Limb (tissue), 2 donors: ENCODE results near the gene PVALEF.
A peak's percentile ranks its signal among the peaks of the same experiment; 100 is the strongest.

ENCODE experiments used
- DNase-seq, 2 donors: peaks; one replicate each; pipeline ENCODE4 v3.0.0-alpha.2; 2016; ENCODE audit errors: extremely low spot score in 2 of 2

The PVALEF gene

DNA sequence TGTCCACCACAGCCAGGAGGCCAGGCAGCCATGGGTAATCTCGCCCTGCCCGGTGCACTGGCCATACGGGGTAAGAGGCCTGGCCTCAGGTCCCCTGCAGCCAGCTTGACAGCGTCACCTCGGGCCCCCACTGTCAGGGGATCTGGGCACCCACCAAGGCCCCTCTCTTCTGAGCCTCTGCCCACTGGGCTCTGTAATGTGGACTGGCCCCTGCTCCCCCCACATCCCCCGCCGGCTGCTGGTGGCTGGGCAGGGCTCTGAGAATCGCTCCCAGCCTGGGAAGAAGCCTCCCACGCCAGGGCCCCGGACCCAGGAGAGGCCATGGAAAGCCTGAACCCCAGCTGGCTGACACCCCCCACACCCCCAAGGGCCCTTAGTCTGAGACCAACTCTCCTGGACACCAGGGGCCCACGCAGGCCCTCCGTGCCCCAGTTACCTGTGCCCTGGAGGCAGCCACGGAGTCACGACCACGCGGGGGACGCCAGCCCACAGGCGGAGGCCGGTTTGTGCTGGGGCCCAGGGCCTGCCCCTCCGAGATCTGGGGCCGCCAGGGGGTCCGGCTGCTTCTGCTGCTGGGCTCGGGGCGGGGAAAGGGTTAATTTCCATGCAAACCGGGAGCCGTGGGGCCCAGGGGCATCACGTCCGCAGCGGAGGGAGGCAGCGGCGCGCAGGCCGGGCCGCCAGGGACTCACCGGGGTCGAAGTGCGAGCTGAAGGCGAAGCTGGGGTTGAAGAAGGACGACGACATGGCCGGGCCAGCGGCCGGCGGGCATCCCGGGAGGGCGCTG is at the start of gene PVALEF:
TSS of gene PVALEF (plus strand) at position 262 of the 787 bp plus-strand sequence. CDS start 15,720 bp downstream, outside the sequence.
- DNase-seq: peak in 1 of 2 donors; percentile 68

DNA sequence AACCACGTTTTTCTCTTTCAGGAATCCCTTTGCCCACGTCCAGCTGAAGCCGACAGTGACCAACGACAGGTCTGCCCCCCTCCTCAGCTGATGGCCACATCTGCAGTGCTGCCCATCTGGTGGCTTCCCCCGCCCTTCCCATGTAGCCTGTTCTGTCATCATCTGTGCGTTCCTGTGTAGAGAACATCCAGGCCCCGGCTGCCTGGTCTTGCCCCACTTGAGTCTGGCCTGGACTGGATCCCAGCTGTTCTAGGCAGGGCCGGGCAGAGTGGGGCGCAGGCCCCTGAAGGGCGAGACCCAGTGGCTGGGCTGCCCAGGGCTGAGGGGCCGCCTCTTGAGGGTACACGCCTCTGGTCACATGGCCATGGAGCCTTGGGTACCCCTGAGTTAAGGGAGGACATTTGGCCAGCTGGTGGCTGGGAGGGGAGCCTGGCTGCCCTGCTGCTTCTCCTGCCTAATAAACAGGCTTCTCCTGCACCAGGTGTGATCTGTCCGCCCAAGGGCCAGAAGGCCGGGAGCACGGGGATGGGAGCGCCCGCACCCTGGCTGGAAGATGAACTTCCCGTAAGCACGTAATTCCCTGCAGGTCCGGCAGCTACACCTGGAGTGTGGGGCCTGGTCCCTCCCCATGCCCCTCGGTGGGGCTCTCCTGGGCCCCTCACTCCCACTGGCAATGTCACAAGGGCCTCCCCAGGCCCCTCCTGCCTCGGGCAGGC is 49.4 kb upstream of the PVALEF start:
- no peak for DNase-seq

DNA sequence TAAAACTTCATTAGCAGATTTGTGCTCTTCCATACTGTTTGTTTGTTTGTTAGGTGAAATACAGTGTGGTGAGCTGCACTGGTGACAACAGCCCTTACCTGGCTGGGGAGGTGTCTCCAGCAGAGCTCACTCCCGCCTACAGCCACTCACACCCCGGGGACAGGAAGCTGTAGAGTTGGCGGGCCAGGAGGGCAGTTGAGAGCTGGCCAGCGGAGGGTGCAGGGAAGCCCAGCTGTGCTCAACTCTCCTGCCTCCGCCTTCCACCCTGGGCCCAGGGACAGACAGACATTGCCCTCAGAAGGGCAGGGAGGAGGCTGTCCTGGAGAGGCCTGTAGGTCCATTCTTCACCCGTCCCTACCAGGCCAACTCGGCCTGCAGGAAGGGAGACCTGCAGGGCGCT is 48.6 kb upstream of the PVALEF start:
- no peak for DNase-seq

DNA sequence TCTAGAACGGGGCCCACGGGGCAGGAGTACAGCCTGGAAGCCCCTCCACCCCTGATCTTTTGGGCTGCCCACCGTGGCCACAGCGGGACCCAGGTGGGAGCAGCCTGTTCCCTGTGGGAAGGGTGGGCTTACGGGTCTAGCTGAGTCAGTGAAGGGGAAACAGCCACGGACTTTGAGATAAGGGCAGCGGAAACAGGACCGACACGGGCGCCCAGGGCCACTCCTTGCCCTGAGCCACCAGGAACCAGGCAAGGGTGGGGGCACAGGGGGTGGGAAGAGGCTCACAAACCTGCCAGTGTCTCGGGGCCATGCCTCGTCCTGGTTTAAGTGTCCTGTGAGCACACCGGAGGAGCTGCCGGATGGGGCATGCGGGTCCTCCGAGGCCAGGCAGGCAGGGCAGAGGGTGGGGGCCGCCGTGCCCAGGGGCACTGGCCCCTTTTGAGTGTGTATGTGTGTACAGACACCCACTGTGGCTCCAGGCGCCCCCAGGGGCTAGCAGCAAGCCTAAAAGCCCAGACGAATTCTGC is 47.6 kb upstream of the PVALEF start:
- no peak for DNase-seq

DNA sequence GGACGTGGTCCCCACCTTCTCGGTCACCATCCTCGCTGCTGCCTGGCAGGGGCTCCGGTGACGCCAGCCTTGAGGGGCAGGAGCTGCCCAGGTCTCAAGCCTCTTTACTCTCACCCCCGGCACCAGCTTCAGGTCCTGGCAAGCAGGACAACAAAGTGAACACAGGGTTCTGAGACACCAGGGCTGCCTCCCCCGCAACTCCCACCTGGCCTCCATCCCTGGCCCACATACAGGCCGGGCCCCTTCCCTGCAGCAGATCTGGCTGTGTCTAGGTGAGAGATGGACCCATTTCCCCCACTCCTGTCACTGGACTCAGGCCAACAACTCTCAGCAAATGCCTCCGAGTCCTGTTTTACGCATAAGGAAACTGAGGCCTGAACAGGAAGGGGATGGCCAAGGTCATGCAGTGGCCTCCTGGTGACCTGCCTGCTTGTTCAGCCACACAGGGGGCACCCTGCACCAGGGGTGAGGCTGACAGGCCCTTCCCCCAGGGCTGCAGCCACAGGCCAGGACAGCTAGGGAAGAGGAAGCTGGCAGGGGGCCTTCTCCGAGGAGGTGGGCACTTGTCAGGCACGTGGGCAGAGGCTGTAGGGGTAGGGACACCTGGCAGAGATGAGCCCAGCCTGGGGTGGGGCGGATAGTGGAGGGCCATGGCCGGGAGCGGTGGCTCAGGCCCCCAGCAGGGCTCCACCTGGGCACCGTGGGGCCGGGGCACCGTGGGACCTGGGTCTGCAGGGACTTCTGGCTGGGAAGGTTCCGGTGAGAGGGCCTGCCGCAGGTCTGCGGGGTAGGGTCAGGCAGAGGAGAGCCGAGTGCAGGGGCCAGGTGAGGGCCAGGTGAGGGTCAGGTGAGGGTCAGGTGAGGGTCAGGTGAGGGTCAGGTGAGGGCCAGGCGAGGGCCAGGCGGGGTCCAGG is 46.7 kb upstream of the PVALEF start:
- DNase-seq: no peak

DNA sequence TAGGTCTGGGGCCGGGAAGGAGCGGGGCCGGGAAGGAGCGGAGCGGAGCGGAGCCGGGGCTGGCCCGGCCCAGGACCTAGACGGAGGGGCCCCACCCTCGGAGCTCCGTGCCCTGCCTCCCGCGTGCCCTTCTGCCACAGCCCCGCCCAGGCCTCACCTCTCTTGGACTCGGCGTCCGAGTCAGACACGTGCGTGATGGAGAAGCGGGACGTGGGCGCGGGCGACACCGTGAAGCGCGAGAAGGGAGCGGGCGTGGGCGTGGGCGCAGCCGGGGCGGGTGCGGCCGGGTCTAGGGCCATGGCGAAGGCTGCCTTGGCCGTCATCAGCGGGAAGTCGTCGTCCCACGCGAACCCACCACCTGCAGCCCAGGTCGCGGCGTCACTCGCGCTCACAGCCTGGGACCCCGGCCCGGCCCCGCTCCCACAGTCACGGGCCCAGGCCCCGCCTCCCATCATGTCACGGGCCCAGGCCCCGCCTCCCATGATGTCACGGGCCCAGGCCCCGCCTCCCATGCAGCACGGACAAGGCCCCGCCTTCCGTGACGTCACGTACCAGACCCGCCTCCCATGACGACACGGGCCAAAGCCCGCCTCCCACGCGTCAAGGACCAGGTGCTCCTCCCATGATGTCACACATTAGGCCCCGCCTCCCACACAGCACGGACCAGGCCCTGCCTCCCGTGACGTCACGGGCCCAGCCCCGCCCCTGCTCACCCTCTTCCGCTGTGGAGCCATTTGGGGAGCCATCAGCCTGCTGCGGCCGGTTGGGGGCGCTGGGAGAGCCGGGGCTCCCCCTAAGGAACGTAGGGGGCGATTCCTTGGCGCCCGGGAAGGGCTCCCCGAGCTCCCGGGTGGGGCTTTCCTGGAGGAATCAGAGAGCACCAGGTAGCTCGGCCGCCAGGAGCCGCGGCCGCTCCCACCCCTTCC is 45.8 kb upstream of the PVALEF start:
- DNase-seq: peak; percentile 77 to 95

DNA sequence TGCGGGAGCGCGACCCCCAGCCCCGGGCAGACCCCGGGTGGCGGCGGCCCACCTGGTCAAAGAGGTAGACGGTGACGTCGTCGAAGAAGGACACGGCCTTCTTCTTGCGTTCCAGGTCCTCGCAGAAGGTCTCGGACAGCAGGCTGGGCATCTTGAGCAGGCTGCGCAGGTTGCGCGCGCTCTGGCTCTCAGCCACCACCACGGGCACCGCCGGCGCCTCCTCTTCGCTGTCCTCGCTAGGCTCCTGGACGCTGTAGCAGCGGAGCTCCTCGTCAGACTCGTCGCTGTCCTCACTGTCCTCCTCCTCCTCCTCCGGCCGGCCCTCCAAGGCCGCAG is 45.2 kb upstream of the PVALEF start:
- no peak for DNase-seq

DNA sequence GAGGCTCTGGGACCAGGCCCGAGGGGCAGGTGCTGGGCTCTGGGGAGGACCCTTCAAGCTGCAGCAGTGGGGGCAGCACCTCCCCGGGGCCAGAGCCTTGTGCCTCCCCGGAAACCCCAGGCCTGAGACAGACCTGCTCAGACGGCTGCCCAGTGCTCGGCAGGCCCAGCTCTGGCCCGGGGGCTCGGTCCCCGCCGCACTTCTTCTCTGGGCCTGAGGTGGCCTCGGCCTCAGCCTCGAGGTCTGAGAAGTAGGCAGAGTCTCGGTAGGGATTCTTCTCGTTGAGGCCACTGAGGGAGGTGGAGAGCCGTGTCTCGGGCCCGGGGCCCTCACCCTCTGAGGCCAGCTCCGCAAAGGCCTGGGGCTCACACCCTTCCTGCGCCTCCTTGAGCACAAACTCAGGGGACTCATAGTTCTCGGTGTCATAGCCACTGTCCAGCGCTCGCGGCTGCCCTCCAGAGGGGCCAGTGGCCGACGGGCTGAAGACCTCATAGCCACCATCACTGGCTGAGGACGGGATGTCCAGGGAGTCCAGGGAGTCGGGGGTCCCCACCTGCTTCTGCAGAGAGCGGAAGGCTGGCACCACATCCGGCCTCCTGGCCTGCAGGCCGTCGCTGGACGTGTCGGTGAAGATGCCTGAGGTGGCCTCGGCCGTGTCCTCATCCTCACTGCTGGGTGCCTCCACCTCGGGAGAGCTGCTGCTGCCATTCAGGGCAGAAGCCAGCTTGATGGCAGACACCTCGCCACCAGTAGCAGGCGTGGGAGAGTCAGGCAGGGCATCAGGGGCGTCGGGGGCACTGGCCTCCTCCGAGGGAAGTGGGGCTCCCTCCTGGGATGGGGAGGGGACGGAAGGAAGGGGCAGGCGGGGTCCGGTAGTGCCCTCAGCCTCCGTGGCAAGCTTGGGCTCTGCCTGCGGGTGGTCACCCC is 44.3 kb upstream of the PVALEF start:
- no peak for DNase-seq

DNA sequence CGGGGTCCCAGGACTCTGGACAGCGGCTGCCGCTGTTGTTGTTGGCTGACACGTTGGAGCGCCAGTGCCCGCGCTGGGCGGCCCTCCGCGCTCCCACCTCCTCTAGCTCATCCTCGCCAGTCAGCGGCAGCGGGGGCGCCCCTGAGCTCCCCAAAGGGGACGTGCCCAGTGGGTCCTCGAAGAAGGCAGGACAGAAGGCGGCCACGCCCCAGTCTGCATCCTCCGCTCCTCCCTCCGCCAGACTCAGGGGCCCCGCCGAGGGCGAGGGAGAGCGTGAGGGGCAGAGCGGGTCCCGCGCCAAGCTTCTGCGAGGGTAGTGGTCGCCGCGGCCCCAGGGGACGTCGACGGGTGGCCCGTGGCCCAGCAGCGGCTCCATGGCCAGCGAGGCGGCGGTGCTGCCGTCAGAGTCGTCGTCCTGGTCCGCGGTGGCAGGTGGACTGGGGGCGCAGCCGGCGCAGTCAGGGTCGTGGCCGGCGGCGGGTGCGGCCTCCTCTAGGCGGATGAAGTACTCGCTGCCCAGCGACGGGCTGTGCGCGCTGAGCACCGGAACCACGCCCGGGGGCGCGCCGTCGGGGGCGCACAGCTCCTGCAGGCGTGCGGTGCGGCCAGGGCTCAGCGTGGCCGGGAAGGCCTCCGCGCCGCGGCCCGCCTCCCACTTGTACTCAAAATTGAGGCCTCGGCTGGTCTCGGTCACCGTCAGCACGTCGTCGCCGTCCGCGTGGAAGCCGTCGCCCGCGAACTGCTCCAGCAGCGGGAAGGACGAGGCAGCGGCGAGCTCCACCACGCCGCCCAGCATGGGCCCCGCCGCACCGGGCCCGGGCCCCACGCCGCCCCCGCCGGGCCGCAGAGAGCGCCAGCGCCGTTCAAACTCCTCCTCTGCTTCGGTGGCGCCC is 43.2 kb upstream of the PVALEF start:
- no peak for DNase-seq

DNA sequence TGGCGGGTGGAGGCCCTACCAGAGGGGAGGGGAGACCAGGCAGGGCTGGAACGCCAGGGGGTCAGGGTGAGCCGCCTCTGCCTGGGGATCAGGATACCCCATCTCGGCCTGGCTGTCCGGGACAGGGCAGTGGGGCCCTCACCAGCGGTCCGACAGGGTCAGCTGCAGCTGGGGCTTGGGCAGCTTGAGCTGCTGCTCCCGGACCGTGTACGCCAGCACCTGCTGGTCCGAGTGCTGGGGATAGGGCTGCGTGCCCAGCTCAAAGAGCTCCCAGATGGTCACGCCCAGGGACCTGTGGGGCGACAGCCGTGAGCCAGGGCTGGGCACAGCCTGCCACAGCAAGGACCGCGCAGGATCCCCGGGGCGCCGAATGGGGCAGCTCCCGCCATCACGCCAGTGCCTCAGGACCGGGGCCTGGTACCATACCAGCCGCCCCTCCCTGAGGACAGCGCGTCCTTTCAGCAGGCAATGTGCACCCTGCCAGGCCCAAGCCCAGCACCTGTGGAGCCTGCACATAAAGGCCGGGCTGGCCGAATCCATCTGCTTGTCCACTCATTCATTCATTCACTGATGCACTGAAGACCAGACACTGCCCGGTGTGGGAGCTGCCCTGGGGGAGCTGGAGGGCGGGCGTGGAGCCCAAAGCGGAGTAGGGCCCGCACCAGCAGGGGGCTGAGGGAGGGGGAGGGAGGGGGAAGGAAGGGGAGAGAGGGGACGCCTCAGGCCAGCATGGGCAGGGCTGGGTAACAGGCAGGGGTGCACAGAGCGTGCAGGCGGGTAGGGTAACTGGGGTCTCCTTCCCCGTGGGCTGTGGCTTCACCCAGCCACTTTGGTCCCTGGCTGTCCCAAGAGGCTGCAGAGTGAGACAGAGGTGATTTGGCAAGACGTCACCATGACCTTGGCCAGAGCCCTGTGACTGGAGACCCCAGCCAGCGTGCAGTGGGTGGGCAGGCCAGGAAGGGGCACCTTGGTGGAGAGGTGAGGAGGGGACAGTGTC is 42.0 kb upstream of the PVALEF start:
- no peak for DNase-seq

DNA sequence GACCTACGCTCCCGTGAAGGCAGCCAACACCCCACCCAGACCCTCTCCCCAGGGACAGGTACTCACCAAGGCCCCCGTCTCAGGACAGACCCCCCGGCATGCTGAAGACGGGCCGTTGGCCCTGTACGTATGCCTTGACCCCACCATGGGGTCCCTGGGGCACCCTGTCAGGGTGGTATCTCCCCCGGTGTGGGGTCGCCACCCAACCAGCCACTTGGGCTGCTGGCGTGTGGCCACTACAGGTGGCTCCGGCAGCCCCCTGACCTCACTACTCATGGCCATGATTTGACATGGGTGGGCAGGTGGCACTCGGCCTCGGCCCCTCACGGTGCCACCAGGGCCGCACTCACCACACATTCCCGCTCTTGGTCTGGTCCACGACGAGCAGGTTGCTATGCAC is 40.9 kb upstream of the PVALEF start:
- no peak for DNase-seq

DNA sequence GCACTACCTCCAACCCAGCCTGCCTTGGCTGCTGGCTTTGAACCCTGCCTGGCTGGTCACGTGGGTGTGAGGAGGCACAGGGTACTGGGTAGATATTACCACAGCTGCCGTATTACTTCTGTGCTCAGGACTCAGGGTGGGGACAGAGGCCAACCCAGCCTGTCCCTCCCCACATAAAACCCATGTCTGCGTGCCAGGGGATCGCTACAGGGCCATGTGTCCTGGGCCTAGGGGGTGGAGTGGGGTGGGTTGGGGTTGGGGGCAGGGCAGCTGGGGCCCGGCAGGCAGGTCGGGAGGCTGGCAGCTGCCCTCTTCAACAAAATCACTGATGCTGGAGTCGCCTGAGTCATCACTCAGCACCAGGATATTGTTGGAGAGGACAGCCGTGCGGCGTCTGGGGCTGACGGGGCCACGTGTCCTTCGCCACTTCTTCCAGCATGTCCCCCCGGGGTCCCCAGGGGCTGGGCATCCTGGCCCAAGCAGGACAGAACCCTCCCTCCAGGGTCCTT is 39.7 kb upstream of the PVALEF start:
- DNase-seq: no peak

DNA sequence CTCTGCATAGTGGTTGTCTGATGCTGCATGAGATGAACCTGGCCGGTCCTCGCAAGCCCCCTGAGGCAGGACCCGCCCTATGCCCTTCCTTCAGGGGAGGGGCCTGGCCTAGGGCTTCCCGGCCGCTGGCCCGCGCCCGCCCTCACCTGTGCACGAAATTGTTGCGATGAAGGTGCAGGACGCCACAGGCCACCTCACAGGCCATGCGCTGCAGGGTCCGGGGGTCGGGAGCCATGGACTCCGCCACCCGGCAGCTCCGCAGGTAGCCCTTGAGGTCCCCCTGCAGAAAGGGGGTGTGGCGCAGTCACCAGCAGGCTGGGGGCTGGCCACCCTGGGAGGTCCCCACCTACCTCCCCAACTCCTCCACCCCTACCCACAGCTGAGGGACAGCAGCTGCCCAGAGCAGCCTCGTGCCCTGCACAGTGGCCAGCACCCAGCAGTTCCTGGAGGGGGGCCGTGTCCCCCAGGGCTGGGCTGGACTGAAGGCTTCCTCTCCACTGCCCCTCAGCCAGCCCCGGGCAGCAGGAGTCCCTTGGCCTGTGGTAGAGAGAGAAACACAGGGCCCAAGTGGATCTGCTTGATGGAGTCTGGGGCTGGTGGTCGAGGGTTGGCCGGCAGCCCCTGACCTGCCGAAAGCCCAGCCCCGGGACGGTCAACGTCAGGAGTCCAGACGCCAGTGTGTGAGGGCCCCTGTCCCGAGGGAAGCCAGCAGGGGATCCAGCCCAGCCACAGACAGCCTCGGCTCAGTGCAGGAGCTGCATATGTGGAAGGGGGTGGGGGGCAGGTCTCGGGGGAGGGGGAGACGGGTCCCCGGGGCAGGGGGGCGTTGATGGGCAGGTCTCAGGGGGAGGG is 38.8 kb upstream of the PVALEF start:
- DNase-seq: no peak

DNA sequence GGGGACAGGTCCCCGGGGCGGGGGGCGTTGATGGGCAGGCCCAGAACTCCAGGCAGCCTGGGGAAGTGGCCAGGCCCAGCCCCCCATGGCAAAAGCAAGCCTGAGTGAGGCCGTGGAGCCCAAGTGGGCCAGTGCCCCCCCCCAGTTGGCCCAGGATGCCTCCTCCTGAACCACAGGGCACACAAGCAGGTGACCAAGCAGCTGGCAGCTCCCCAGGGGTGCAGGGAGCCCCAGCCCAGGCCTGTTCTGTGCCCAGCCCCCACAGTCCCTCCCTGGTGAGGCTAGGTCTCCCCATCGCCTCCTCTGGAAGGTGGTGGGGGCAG is 38.2 kb upstream of the PVALEF start:
- no peak for DNase-seq

DNA sequence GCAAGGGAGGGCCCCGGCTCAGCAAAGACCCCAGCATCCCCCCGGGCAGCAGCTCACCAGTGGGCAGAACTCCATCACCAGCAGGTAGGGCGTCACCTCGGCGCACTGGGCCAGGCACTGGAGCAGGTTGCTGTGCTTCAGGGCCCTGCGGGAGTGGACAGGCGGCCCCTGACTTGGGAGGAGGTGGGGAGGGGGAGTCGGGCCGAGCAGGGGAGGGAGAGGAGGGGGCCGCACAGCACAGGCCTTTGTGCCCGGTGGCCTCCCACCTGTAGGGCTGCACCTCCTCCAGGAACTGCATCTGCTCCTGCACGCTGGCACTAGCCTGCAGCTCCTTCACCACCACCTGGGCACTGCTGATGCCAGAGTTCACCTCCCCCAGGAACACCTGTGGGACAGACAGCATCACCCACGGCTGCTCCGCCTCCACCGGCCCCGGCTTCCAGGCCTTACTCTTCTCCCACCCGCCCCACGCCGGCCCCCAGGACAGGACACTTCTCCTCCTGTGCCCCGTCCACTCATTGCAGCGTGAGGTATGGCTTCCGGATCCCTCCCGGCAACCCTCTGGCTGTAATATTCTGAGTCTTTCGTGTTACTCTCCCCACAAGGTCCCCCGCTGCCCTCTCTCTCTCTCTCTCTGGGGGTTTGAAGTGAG is 37.7 kb upstream of the PVALEF start:
- no peak for DNase-seq

DNA sequence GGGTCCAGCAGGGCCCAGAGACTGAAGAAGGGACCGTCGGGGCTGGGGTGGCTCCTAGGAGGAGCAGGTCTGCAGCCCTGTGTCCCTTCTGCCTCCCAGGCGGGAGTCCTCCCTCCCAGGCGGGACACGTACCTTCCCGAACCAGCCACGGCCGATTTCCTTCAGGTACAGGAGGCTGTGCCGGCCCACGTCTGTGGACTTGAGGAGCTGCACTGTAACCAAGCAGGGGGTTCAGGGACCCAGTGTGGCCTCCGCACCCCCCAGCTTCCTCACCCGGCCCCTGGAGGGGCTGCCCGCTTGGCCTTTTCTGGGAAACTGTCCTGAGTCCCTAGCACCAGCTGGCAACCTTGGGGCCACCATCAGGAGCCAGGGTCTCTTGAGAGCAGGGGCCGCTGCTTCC is 37.0 kb upstream of the PVALEF start:
- DNase-seq: no peak
